ENCODE results near the gene SOCS1. TPM values are rescaled to one million over a fixed set of nuclear protein-coding genes. Genes with fewer than 3 reads are reported as not detected.

SOCS1 gene
- total RNA-seq, 1 donor from 2014 or later, result 11.1 TPM

DNA sequence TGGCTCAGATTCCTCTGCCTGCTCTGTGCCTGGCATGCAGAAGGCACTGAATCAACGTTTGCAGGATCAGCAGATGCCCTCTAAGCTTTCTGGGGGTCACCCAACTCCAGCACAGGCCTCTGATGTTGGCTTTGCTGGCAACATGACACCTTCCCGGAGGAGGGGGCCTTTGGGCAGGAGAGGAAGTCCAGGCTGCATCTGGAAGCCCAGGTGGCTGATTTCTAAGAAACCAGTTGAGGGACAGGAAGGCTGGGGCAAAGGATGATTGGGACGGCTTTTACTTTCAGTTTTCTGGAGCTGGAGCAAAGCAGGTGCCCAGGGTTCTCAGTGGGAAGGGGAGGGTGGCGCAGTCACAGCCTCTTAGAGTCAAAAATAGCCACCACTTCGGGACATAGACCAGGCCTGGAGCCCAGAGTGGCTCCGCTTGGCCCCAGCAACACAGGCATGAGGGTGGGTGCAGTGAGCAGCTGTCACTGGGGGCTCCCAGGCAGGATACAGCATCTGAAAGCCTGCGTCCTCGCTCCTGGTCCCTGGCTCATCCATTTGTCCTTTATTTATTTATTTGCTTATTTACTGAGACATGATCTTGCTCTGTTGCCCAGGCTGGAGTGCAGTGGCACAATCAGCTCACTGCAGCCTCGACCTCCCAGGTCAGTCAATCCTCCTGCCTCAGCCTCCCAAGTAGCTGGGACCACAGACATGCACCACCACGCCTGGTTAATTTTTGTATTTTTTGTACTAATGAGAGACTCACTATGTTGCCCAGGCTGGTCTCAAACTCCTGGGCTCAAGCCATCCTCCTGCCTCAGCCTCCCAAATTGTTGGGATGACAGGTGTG lies 15.1 kb downstream of the SOCS1 start:
- TF ChIP-seq, protein P1, sequence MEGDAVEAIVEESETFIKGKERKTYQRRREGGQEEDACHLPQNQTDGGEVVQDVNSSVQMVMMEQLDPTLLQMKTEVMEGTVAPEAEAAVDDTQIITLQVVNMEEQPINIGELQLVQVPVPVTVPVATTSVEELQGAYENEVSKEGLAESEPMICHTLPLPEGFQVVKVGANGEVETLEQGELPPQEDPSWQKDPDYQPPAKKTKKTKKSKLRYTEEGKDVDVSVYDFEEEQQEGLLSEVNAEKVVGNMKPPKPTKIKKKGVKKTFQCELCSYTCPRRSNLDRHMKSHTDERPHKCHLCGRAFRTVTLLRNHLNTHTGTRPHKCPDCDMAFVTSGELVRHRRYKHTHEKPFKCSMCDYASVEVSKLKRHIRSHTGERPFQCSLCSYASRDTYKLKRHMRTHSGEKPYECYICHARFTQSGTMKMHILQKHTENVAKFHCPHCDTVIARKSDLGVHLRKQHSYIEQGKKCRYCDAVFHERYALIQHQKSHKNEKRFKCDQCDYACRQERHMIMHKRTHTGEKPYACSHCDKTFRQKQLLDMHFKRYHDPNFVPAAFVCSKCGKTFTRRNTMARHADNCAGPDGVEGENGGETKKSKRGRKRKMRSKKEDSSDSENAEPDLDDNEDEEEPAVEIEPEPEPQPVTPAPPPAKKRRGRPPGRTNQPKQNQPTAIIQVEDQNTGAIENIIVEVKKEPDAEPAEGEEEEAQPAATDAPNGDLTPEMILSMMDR (IDR thresholded peaks at IDR 0.05; ENCODE audit: partially characterized antibody, unreplicated experiment), result no peak
- DNase-seq, result no peak
- no peaks in the 10 kb centered on the region for H3K36me3 Mint-ChIP-seq (ENCODE audit: unreplicated experiment)

DNA sequence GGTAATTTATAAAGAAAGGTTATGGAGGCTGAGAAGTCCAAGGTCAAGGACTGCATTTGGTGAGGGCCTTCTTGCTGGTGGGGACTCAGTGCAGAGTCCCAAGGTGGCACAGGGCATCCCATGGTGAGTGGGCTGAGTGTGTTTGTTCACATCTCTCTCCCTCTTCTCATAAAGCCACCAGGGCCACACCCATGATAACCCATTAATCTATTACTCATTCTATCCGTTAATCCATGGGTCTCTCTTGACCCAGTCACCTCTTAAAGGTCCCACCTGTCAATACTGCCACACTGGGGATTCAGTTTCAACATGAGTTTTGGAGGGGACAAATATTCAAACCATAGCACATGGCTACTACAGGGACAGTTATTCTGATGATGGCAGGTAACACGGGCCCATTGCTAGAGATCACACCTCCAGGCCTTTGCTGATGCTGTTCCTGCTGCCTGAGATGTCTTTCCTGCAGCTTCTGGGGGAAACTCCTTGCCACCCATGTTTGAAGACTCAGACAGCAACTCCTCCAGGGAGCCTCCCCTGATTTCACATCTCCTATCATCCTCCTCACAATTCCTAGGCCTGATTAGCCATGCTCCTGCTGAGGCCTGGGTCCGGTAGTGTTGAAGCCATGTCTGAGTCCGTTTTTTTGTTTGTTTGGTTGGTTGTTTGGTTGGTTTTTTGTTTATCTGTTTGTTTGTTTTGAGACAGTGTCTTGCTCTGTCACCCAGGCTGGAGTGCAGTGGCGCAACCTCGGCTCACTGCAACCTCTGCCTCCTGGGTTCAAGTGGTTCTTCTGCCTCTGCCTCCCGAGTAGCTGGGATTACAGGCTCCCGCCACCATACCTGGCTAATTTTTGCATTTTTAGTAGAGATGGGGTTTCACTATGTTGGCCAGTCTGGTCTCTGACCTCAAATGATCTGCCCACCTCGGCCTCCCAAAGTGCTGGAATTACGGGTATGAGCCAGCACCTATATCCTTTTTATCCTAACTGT lies 16.1 kb downstream of the SOCS1 start:
- H3K36me3 Mint-ChIP-seq (ENCODE audit: unreplicated experiment), result no peaks in the 10 kb centered on the region

More for the DNA sequence above, 15.1 kb downstream of the SOCS1 start:
- Mint-ChIP-seq H3K4me3 (ENCODE audit: unreplicated experiment) (no peak overlapping the region), H3K9me3 (ENCODE audit: unreplicated experiment) (peaks cover 3% of the 10 kb centered on the region), H3K4me1 (ENCODE audit: low read depth, unreplicated experiment) (no peaks in the 10 kb centered on the region), H3K27me3 (ENCODE audit: unreplicated experiment) (peaks cover 5% of the 10 kb centered on the region), H3K27ac (ENCODE audit: unreplicated experiment) (no peak overlapping the region)

DNA sequence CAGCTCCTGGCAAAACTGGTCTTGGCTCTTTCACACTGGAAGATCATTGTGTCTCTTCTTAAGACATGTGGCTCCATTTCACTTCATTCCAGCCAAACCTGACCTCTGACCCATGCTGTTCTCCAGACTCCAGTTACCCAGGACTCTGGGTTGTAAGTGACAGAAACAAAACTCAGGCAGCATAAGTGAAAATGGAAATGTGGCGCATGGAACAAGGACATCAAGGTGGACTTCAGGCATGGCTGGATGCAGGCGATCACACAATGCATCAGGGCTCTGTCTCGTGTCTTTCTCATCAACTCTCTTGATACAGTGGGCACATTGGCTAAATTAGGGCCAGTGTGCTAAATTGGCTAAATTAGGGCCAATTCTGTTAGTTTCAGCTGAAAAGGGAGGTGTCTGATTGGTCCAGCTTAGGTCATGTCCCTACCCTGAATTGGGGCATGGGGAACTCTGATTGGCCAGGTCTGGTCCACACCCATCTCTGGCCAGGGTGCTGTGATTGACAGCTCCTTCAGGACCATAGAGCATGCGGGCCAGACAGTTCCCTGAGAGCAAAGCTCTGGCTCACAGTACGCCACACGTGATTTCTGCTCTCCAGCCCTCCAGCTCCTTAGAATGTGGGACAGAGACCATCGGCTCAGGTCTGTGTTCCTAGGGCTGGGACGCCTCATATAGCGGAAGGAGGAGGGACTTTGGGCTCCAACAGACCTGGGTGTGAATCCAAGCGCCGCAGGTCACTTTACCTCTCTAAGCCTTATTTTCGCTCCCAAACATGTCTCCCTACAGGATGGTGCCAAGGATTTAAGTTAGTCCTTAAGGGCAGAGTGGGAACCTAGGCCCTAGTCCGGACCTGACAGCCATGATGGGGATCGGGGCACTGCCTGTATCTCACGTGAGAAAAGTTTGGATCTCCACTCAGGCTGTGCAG lies 17.5 kb downstream of the SOCS1 start:
- Mint-ChIP-seq H3K27me3 (ENCODE audit: unreplicated experiment) (peaks cover 5% of the 10 kb centered on the region), H3K4me3 (ENCODE audit: unreplicated experiment) (no peak overlapping the region), H3K4me1 (ENCODE audit: low read depth, unreplicated experiment) (no peaks in the 10 kb centered on the region), H3K27ac (ENCODE audit: unreplicated experiment) (no peak overlapping the region), H3K9me3 (ENCODE audit: unreplicated experiment) (peaks cover 1% of the 10 kb centered on the region), H3K36me3 (ENCODE audit: unreplicated experiment) (no peaks in the 10 kb centered on the region)
- TF ChIP-seq, protein P1 (IDR thresholded peaks at IDR 0.05; ENCODE audit: partially characterized antibody, unreplicated experiment), result no peak
- DNase-seq, result no peak

More for the DNA sequence above, 16.1 kb downstream of the SOCS1 start:
- H3K9me3 Mint-ChIP-seq (ENCODE audit: unreplicated experiment), result peaks cover 1% of the 10 kb centered on the region
- H3K27ac Mint-ChIP-seq (ENCODE audit: unreplicated experiment), result no peak overlapping the region
- H3K4me1 Mint-ChIP-seq (ENCODE audit: low read depth, unreplicated experiment), result no peaks in the 10 kb centered on the region
- no peak overlapping the region for H3K4me3 Mint-ChIP-seq (ENCODE audit: unreplicated experiment)
- TF ChIP-seq, protein P1 (IDR thresholded peaks at IDR 0.05; ENCODE audit: partially characterized antibody, unreplicated experiment), result no peak
- H3K27me3 Mint-ChIP-seq (ENCODE audit: unreplicated experiment), result peaks cover 5% of the 10 kb centered on the region
- no peak for DNase-seq

DNA sequence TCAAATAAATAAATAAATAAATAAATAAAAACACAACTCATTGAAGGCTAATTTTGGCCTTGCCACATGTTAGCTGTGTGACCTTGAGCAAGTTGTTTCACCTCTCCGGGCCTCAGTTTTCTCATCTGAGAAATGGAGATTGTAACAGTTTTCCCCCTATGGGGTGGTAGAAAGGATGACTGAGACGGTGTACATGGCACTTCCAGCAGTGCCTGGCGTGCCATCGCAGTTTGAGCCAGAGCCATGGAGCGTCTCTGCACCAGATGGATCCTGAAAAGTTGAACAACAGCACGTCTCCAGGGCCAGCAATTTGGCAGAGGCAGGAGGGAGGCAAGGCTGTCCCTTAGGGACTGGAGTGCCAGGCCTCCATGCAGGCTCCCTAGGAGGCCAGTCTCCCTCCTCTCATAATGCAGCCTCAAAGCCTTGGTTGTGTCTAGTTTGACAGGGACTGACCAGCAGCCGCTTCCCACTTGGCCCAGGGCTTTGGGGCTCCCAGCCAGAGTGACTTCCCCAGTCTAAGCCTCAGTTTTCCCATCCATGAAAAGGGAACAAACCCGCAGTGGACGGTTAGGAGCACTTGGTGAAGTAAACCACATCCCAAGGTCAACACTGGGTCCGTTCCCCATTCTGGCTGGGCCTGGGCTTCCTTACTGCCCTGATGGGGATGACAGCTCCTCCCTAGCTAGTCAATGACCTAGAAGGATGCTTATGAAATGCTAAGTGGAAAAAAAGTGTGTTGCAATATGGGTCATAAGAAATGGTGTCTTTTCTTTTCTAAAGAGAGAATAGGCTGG lies 19.3 kb downstream of the SOCS1 start:
- peaks cover 1% of the 10 kb centered on the region for H3K9me3 Mint-ChIP-seq (ENCODE audit: unreplicated experiment)
- no peaks in the 10 kb centered on the region for H3K4me1 Mint-ChIP-seq (ENCODE audit: low read depth, unreplicated experiment)
- H3K27me3 Mint-ChIP-seq (ENCODE audit: unreplicated experiment), result peaks cover 5% of the 10 kb centered on the region
- no peak overlapping the region for H3K4me3 Mint-ChIP-seq (ENCODE audit: unreplicated experiment)
- DNase-seq, result no peak
- TF ChIP-seq, protein P1 (IDR thresholded peaks at IDR 0.05; ENCODE audit: partially characterized antibody, unreplicated experiment), result no peak
- H3K36me3 Mint-ChIP-seq (ENCODE audit: unreplicated experiment), result no peaks in the 10 kb centered on the region
- no peak overlapping the region for H3K27ac Mint-ChIP-seq (ENCODE audit: unreplicated experiment)
